GM23338 (cell line): ENCODE measurements around the gene RBP3. TPM values are rescaled to one million over a fixed set of nuclear protein-coding genes. Genes with fewer than 3 reads are reported as not detected.

Source experiments
- polyA plus RNA-seq: library from polyadenylated mRNA; unstranded; fragments of >200 nt; fragmentation: Nextera tagmentation; extraction: Ambion mirVana; gene quantifications from 2 replicates; pipeline ENCODE4 v1.2.1, GENCODE V29; 2016
- total RNA-seq: library from RNA; depleted of rRNA; stranded (reverse); fragments of >200 nt; shearing (Covaris generic); gene quantifications from 2 replicates; pipeline ENCODE4 v1.2.3, GENCODE V29; 2014; rRNA removed

Gene RBP3
- total and polyA plus RNA-seq, 2 experiments from 2014 or later, result not detected

Other genes with a start within 250 kb of the RBP3 start
- gene GDF10, start 48.2 kb upstream of the RBP3 start, total RNA-seq, result 0.21 and 0.43 TPM in 2 replicates
- not detected in 2 replicates for gene GDF10, start 48.2 kb upstream of the RBP3 start, polyA plus RNA-seq
- not detected in 2 replicates for gene GDF2, start 25.9 kb upstream of the RBP3 start, total RNA-seq
- gene GDF2, start 25.9 kb upstream of the RBP3 start, polyA plus RNA-seq, result not detected in 2 replicates
- gene ZNF488, start 35.9 kb downstream of the RBP3 start, total RNA-seq, result 5.2 and 7.8 TPM in 2 replicates
- gene ZNF488, start 35.9 kb downstream of the RBP3 start, polyA plus RNA-seq, result 1.7 and 2.5 TPM in 2 replicates
- gene ANXA8, start 135.8 kb downstream of the RBP3 start, total RNA-seq, result not detected in 2 replicates
- gene ANXA8, start 135.8 kb downstream of the RBP3 start, polyA plus RNA-seq, result 0.19 TPM in 1 of 2 replicates, not detected in the other
- gene FAM25G, start 143.3 kb downstream of the RBP3 start, total RNA-seq, result not detected in 2 replicates
- gene FAM25G, start 143.3 kb downstream of the RBP3 start, polyA plus RNA-seq, result not detected in 2 replicates
- 6.9 and 7.6 TPM in 2 replicates for gene AGAP9, start 175.3 kb downstream of the RBP3 start, total RNA-seq
- 5.8 and 7.2 TPM in 2 replicates for gene AGAP9, start 175.3 kb downstream of the RBP3 start, polyA plus RNA-seq